ENCODE measurements around the gene HHAT.
A peak's percentile ranks its signal among the peaks of the same experiment; 100 is the strongest.

Gene HHAT

GRCh38 chr1:210323957-210324356 lies 4.7 kb upstream of the HHAT start:
- no peak for TF ChIP-seq CTCF (IDR thresholded peaks at IDR 0.05; ENCODE audit: low read depth, low read length)
- no peak for DNase-seq (ENCODE audit: low read depth, low spot score)
- no peak overlapping the region for H3K4me3 ChIP-seq (ENCODE audit: low read depth, low read length)
- in situ Hi-C loops (cut with HindIII; ENCODE audit: low sequenced_read_pairs) = no loop called here

GRCh38 chr1:210325026-210325670 lies 3.6 kb upstream of the HHAT start:
- H3K4me3 ChIP-seq (ENCODE audit: low read depth, low read length) = no peak overlapping the region
- TF ChIP-seq CTCF (IDR thresholded peaks at IDR 0.05; ENCODE audit: low read depth, low read length) = no peak
- in situ Hi-C loops (cut with HindIII; ENCODE audit: low sequenced_read_pairs) = no loop called here
- no peak for DNase-seq (ENCODE audit: low read depth, low spot score)

- in situ Hi-C loops (cut with HindIII; ENCODE audit: low sequenced_read_pairs) = no loop called here
- no peak for DNase-seq (ENCODE audit: low read depth, low spot score)
- peak overlapping the region; percentile 73 for H3K4me3 ChIP-seq (ENCODE audit: low read depth, low read length)
- no peak for TF ChIP-seq CTCF (IDR thresholded peaks at IDR 0.05; ENCODE audit: low read depth, low read length)
Measured at GRCh38 chr1:210328032-210328745, 513 bp upstream of the HHAT start.

- H3K4me3 ChIP-seq (ENCODE audit: low read depth, low read length) = no peak overlapping the region
- in situ Hi-C loops (cut with HindIII; ENCODE audit: low sequenced_read_pairs) = no loop called here
- DNase-seq (ENCODE audit: low read depth, low spot score) = peak; percentile 41
- TF ChIP-seq CTCF (IDR thresholded peaks at IDR 0.05; ENCODE audit: low read depth, low read length) = no peak
Measured at GRCh38 chr1:210330279-210330866, 1.7 kb downstream of the HHAT start.

- in situ Hi-C loops (cut with HindIII; ENCODE audit: low sequenced_read_pairs) = no loop called here
- no peak for TF ChIP-seq CTCF (IDR thresholded peaks at IDR 0.05; ENCODE audit: low read depth, low read length)
- no peak for DNase-seq (ENCODE audit: low read depth, low spot score)
- H3K4me3 ChIP-seq (ENCODE audit: low read depth, low read length) = no peak overlapping the region
Measured at GRCh38 chr1:210332233-210332632, 3.5 kb downstream of the HHAT start.

- no peak overlapping the region for H3K4me3 ChIP-seq (ENCODE audit: low read depth, low read length)
- no peak for TF ChIP-seq CTCF (IDR thresholded peaks at IDR 0.05; ENCODE audit: low read depth, low read length)
- in situ Hi-C loops (cut with HindIII; ENCODE audit: low sequenced_read_pairs) = no loop called here
- DNase-seq (ENCODE audit: low read depth, low spot score) = peak; percentile 53
Measured at GRCh38 chr1:210332719-210333398, 4.2 kb downstream of the HHAT start.
